ENCODE data around the gene HRH1.

GRCh38 chr3:11131371-11131770, 22.9 kb upstream of the HRH1 start:
- TF ChIP-seq CTCF (IDR thresholded peaks at IDR 0.05; ENCODE audit: low read length) (no peak), EZH2 (IDR thresholded peaks at IDR 0.05; ENCODE audit: borderline replicate concordance, low read length) (no peak)
